ENCODE results near the gene GPR137B. TPM values are rescaled to one million over a fixed set of nuclear protein-coding genes. Genes with fewer than 3 reads are reported as not detected.

GPR137B gene
- total RNA-seq, 2 experiments from 2014 or later, result 7.2 to 8.1 TPM

- H3K27me3 Mint-ChIP-seq, result peaks cover 6% of the 10 kb centered on the region
- H3K36me3 Mint-ChIP-seq (ENCODE audit: low read depth), result no peaks in the 10 kb centered on the region
- POLR2A ChIA-PET, result no interaction called here
- TF ChIP-seq, protein P1, sequence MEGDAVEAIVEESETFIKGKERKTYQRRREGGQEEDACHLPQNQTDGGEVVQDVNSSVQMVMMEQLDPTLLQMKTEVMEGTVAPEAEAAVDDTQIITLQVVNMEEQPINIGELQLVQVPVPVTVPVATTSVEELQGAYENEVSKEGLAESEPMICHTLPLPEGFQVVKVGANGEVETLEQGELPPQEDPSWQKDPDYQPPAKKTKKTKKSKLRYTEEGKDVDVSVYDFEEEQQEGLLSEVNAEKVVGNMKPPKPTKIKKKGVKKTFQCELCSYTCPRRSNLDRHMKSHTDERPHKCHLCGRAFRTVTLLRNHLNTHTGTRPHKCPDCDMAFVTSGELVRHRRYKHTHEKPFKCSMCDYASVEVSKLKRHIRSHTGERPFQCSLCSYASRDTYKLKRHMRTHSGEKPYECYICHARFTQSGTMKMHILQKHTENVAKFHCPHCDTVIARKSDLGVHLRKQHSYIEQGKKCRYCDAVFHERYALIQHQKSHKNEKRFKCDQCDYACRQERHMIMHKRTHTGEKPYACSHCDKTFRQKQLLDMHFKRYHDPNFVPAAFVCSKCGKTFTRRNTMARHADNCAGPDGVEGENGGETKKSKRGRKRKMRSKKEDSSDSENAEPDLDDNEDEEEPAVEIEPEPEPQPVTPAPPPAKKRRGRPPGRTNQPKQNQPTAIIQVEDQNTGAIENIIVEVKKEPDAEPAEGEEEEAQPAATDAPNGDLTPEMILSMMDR (IDR thresholded peaks at IDR 0.05), result no peak
- DNase-seq (no peak), ATAC-seq (no peak)
- peaks cover 7% of the 10 kb centered on the region for H3K4me1 Mint-ChIP-seq (ENCODE audit: low read depth)
- no peaks in the 10 kb centered on the region for H3K9me3 Mint-ChIP-seq
- intact Hi-C loops (cut with micrococcal nuclease), result loop anchor here (10.0 kb wide), 1 partner anchor 422 kb away; the partner anchor contains the start of gene LGALS8
- no peak overlapping the region for H3K4me3 Mint-ChIP-seq
- H3K27ac Mint-ChIP-seq, result no peak overlapping the region
- CTCF ChIA-PET, result interaction anchor here (0.7 to 3.8 kb wide), 5 partner anchors 19 to 419 kb away, joined by 3 to 16 read pairs (median 3); no protein-coding TSS in a partner anchor
Observed at GRCh38 chr1:236103059-236103458, 39.3 kb upstream of the GPR137B start.

GRCh38 chr1:236103646-236104218 lies 38.6 kb upstream of the GPR137B start:
- ATAC-seq (peak; percentile 85), DNase-seq (peak; percentile 72)
- H3K27ac Mint-ChIP-seq, result no peak overlapping the region
- TF ChIP-seq, protein P1 (IDR thresholded peaks at IDR 0.05), result peak; percentile 89
- H3K9me3 Mint-ChIP-seq, result no peaks in the 10 kb centered on the region
- H3K4me3 Mint-ChIP-seq, result no peak overlapping the region
- H3K27me3 Mint-ChIP-seq, result peaks cover 5% of the 10 kb centered on the region
- intact Hi-C loops (cut with micrococcal nuclease), result loop anchor here (10.0 kb wide), 1 partner anchor 421 kb away; the partner anchor contains the start of gene LGALS8
- peaks cover 7% of the 10 kb centered on the region for H3K4me1 Mint-ChIP-seq (ENCODE audit: low read depth)
- ChIA-PET CTCF (interaction anchor here (0.6 to 3.8 kb wide), 19 partner anchors 13 to 1284 kb away, joined by 3 to 16 read pairs (median 3); no protein-coding TSS in a partner anchor), POLR2A (no interaction called here)
- no peaks in the 10 kb centered on the region for H3K36me3 Mint-ChIP-seq (ENCODE audit: low read depth)

DNA sequence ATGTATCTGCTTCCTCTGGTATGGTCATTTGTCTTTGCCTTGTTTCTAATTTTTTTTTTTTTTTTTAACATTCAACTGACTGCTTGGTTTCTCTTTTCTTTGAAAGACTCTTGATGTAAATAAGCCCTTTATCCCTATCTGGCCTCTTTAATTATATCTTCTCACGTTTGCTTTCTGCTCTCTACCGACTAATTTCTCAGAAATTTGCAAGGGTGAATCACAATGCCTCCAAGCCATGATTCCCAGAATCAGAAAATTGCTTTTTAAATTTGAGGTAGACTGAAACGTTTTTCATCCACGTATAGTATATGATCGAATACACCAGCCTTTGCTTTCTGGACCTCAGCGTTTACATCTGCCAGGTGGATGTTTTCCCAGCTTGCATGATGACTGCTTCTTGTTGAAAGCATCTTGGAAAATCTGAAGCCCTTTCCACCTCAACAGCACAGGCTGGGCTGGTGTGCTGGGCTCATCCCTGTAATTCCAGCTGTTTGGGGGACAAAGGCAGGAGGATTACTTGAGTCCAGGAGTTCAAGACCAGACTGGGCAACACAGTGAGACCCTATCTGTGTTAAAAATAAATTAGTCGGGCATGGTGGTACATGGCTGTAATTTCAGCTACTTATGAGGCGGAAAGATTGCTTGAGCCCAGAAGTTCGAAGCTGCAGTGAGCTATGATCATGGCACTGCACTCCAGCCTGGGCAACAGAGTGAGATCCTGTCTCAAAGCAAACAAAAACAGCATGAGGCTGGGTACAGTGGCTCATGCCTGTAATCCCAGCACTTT lies 35.0 kb upstream of the GPR137B start:
- intact Hi-C loops (cut with micrococcal nuclease), result loop anchor here (10.0 kb wide), 1 partner anchor 417 kb away; the partner anchor contains the start of gene LGALS8
- Mint-ChIP-seq H3K27me3 (peaks cover 2% of the 10 kb centered on the region), H3K9me3 (no peaks in the 10 kb centered on the region), H3K27ac (no peak overlapping the region), H3K4me3 (no peak overlapping the region), H3K4me1 (ENCODE audit: low read depth) (peaks cover 7% of the 10 kb centered on the region), H3K36me3 (ENCODE audit: low read depth) (no peaks in the 10 kb centered on the region)
- no peak for DNase-seq
- ATAC-seq, result no peak
- CTCF ChIA-PET, result interaction anchor here (1.0 to 2.2 kb wide), 6 partner anchors 14 to 555 kb away, joined by 3 to 8 read pairs (median 5); partner anchors contain the start of gene EDARADD
- POLR2A ChIA-PET, result interaction anchor here (0.7 kb wide), 1 partner anchor 771 kb away, joined by 3 read pairs; no protein-coding TSS in a partner anchor
- TF ChIP-seq, protein P1 (IDR thresholded peaks at IDR 0.05), result no peak

GRCh38 chr1:236108027-236108648 lies 34.2 kb upstream of the GPR137B start:
- TF ChIP-seq, protein P1 (IDR thresholded peaks at IDR 0.05), result no peak
- H3K4me3 Mint-ChIP-seq, result no peak overlapping the region
- peaks cover 7% of the 10 kb centered on the region for H3K4me1 Mint-ChIP-seq (ENCODE audit: low read depth)
- peaks cover 2% of the 10 kb centered on the region for H3K27me3 Mint-ChIP-seq
- ATAC-seq (no peak), DNase-seq (no peak)
- no peak overlapping the region for H3K27ac Mint-ChIP-seq
- POLR2A ChIA-PET, result interaction anchor here (1.1 kb wide), 1 partner anchor 13 kb away, joined by 3 read pairs; no protein-coding TSS in a partner anchor
- no peaks in the 10 kb centered on the region for H3K36me3 Mint-ChIP-seq (ENCODE audit: low read depth)
- no peaks in the 10 kb centered on the region for H3K9me3 Mint-ChIP-seq
- CTCF ChIA-PET, result interaction anchor here (0.9 to 2.2 kb wide), 9 partner anchors 13 to 554 kb away, joined by 3 to 8 read pairs (median 5); partner anchors contain the start of gene EDARADD
- intact Hi-C loops (cut with micrococcal nuclease), result loop anchor here (2.0 to 10.0 kb wide), 2 partner anchors 383 to 417 kb away; partner anchors contain the start of gene LGALS8

All from activated CD8-positive, alpha-beta T cell treated with anti-CD3 and anti-CD28 coated beads for 36 hours (primary cell).